Neutrophil (primary cell): Measurements from ENCODE around the gene ATP2A2.

Experiments used
- H3K27ac ChIP-seq: fragments of 200-600 bp; sonication (generic); 2 replicates; pipeline ENCODE4 v1.5.1; 2016; ENCODE audit warnings: mild to moderate bottlenecking, moderate library complexity
- H3K27me3 ChIP-seq: fragments of 200-600 bp; sonication (generic); 2 replicates; pipeline ENCODE4 v1.6.0; 2016; ENCODE audit warnings: mild to moderate bottlenecking
- H3K36me3 ChIP-seq: fragments of 200-600 bp; sonication (generic); 2 replicates; pipeline ENCODE4 v1.5.1; 2017
- H3K4me1 ChIP-seq, 2 experiments: fragments of 200-600 bp in 1 of 2; sonication (generic) in 1 of 2; 1 replicate in 1 of 2; 2 replicates in 1 of 2; pipeline versions ENCODE4 v1.5.1 to v1.6.1; 2013 to 2016; ENCODE audit warnings: low read depth in 1 of 2, low read length in 1 of 2, mild to moderate bottlenecking in 1 of 2, moderate library complexity in 1 of 2; ENCODE audit not compliant: control insufficient read depth in 1 of 2, insufficient read depth in 1 of 2
- H3K4me3 ChIP-seq, 2 experiments: fragments of 200-600 bp in 1 of 2; sonication (generic) in 1 of 2; 1 replicate in 1 of 2; 2 replicates in 1 of 2; pipeline ENCODE4 v1.5.1; 2013 to 2016; ENCODE audit warnings: low read depth in 1 of 2, low read length in 1 of 2, mild to moderate bottlenecking in 1 of 2, moderate library complexity in 1 of 2
- H3K9me3 ChIP-seq: fragments of 200-600 bp; sonication (generic); 2 replicates; pipeline ENCODE4 v1.5.1; 2016
- TF ChIP-seq, protein P1 (sequence below): fragments of 200-600 bp; sonication (generic); IDR thresholded peaks from 2 replicates; pipeline ENCODE4 v1.5.1; 2016; ENCODE audit warnings: antibody characterized with exemption

Gene ATP2A2

GRCh38 chr12:110281549-110282299, 677 bp downstream of the ATP2A2 start:
- Histone ChIP-seq H3K4me1 (peaks cover 30 to 39% of the 10 kb centered on the region in 2 experiments), H3K27ac (peak overlapping the region; percentile 96), H3K4me3 (peak overlapping the region; percentile 91 to 92), H3K36me3 (no peaks in the 10 kb centered on the region), H3K9me3 (no peaks in the 10 kb centered on the region), H3K27me3 (peaks cover 13% of the 10 kb centered on the region)
- TF ChIP-seq, protein P1, sequence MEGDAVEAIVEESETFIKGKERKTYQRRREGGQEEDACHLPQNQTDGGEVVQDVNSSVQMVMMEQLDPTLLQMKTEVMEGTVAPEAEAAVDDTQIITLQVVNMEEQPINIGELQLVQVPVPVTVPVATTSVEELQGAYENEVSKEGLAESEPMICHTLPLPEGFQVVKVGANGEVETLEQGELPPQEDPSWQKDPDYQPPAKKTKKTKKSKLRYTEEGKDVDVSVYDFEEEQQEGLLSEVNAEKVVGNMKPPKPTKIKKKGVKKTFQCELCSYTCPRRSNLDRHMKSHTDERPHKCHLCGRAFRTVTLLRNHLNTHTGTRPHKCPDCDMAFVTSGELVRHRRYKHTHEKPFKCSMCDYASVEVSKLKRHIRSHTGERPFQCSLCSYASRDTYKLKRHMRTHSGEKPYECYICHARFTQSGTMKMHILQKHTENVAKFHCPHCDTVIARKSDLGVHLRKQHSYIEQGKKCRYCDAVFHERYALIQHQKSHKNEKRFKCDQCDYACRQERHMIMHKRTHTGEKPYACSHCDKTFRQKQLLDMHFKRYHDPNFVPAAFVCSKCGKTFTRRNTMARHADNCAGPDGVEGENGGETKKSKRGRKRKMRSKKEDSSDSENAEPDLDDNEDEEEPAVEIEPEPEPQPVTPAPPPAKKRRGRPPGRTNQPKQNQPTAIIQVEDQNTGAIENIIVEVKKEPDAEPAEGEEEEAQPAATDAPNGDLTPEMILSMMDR: no peak

- Histone ChIP-seq H3K27ac (peak overlapping the region; percentile 96), H3K9me3 (no peaks in the 10 kb centered on the region), H3K4me1 (peaks cover 34 to 45% of the 10 kb centered on the region in 2 experiments), H3K36me3 (no peaks in the 10 kb centered on the region), H3K27me3 (peaks cover 13% of the 10 kb centered on the region), H3K4me3 (peak overlapping the region; percentile 91 to 92)
- TF ChIP-seq, protein P1: no peak
Measured at GRCh38 chr12:110282300-110282860, 1.3 kb downstream of the ATP2A2 start.

DNA sequence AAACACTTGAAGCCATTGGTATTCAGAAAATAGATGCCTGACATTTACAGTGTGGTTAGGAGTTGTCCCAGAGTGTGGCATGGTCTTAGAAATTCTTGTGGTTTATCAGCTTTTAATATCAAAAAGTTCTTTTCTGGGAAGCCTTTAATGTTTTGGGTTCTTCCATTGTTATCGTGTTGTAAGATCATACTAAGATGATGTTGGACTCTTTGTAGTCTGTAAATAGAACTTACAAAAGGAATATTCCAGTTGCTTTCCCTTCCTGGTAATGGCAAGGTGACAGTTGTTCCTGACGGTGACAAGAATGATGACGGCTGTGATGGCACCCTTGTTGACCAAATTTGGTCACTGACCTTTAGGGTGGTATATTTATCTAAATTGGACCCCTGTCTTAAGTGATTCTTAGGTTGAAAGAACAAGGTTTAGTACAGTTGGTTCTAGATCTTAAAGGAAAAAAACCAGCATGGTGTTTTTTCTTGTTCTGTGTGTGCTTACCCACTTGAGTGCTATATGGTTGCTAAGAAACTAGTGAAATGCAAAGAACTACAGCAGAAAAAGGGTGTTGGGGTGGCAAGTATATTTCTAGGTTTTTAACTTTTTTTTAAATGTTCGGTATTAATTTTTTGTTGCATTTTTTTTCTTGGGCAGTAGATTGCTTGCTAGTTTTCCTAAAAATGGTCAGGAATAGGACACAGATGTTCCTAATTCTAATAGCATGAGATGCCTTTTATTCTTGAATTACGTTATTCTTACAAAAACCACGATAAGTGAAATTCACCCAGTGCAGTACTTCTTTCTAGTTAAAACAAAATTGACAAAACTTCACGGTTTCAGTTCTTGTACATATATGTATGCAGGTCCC, 2.1 kb downstream of the ATP2A2 start:
- TF ChIP-seq, protein P1: no peak

GRCh38 chr12:110284597-110284996, 3.5 kb downstream of the ATP2A2 start:
- TF ChIP-seq, protein P1: no peak
- Histone ChIP-seq H3K4me1 (peaks cover 34 to 45% of the 10 kb centered on the region in 2 experiments), H3K27me3 (peaks cover 12% of the 10 kb centered on the region), H3K36me3 (no peaks in the 10 kb centered on the region), H3K27ac (no peak overlapping the region), H3K9me3 (no peaks in the 10 kb centered on the region), H3K4me3 (no peak overlapping the region)

More for the DNA sequence above, 2.1 kb downstream of the ATP2A2 start:
- Histone ChIP-seq H3K9me3 (no peaks in the 10 kb centered on the region), H3K27ac (no peak overlapping the region), H3K4me1 (peaks cover 34 to 45% of the 10 kb centered on the region in 2 experiments), H3K4me3 (no peak overlapping the region), H3K36me3 (no peaks in the 10 kb centered on the region), H3K27me3 (peaks cover 13% of the 10 kb centered on the region)

DNA sequence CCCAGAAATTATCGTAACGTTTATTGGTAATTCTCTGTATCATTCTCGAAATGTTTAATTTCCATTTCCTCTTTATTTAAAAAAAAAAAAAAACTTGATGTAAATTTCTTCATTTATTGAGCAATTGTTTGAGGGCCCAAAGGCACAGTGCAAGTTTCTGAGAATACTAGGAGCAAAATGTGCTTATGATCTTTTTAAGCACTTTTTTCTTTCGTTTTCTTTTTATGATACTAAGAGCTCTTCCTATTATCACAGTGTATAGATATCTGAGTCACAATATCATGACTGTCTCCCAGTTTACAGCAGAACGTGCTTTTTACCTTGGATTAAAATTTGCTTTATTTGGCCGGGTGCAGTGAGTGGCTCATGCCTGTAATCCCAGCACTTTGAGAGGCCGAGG, 5.6 kb downstream of the ATP2A2 start:
- H3K9me3 ChIP-seq: no peaks in the 10 kb centered on the region
- H3K27ac ChIP-seq: peak overlapping the region; percentile 37
- H3K4me3 ChIP-seq: no peak overlapping the region
- H3K36me3 ChIP-seq: peaks cover 17% of the 10 kb centered on the region
- peaks cover 28 to 39% of the 10 kb centered on the region in 2 experiments for H3K4me1 ChIP-seq
- H3K27me3 ChIP-seq: no peaks in the 10 kb centered on the region
- TF ChIP-seq, protein P1: no peak
